Suprapubic skin (tissue), 4 donors: Measurements from ENCODE around the gene EMC8.

ENCODE experiments used
- POLR2A ChIP-seq, 2 donors: fragments of 450-650 bp; IDR thresholded peaks; one replicate each; pipeline ENCODE4 v1.6.1; 2017; ENCODE audit warnings: antibody characterized with exemption in 2 of 2, mild to moderate bottlenecking in 2 of 2, moderate library complexity in 2 of 2
- POLR2AphosphoS5 ChIP-seq, 3 donors: sonication (generic); formaldehyde crosslinking; IDR thresholded peaks; one replicate each; pipeline ENCODE4 v1.6.1; 2017; ENCODE audit warnings: antibody characterized with exemption in 3 of 3

- TF ChIP-seq POLR2A (IDR thresholded peaks at IDR 0.05) (no peak), POLR2AphosphoS5 (IDR thresholded peaks at IDR 0.05) (no peak)
Measured at GRCh38 chr16:85765211-85765610, 34.1 kb downstream of the EMC8 start.
